Erythroblast (primary cell): ENCODE data around the gene IL13RA1.
"Not testable (repeated sequence)": the region's sequence is repeated elsewhere in the genome, so short reads cannot be mapped to it uniquely, and the experiment has no call there.

Experiments used
- DNase-seq, 2 experiments: peaks; one replicate each; lab custom pipeline; 2025; lab: John Stamatoyannopoulos, UW
- GATA1 ChIP-seq: IDR thresholded peaks from 2 replicates; pipeline ENCODE4 v1.6.1; 2011; ENCODE audit warnings: low read depth, mild to moderate bottlenecking, control low read depth, low read length, moderate library complexity
- POLR2A ChIP-seq: IDR thresholded peaks from 2 replicates; pipeline ENCODE4 v1.6.1; 2011; ENCODE audit warnings: mild to moderate bottlenecking, low read length

Gene IL13RA1

DNA sequence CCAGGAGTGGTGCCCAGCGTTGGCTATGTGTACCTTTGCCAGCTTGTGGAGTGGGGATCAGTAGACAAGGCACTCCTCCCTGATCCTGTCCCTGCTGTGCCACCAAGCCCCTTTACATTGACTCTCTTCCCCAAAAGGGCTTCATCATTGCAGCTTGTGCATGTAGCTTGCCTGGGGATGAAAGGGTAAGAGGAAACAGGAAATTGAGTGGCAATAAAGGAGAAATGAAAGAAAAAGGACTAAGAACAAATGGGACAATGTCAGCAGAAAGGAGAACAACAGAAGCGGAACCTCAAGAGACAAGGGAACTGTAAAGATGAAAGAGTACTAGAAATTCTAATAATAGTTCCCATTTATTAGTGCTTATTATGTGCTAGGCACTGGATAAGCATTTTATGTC lies 8.7 kb upstream of the IL13RA1 start:
- TF ChIP-seq GATA1 (no peak), POLR2A (no peak)
- no peak for DNase-seq

DNA sequence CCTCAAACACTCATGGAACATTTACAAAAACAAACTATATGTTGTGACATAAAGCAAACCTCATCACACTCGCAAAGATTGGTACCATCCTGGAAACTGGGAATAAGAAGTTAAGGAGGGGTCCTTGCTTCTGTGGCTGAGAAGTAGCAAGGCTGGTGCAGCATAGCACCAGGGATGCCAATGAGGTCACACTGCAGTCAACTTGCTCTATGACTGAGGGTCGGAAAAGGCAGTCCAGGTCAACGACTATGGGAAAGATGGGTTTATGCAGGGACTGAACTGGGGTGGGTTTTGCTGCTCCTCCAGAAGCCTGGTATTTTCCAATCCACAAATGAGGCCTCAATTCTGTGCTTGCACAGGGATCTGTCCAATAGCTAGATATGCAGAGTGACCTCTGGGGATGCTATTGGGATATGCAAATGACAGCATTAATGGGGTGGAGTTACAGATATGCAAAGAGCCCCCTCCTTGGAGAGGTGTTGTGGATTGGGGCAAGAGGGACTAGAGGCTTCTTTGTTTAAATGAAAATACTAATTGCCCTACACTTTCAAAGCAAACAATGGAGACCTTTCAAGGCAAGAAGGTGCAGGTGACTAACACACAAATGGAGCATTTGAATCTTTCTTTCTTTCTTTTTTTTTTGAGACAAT lies 7.2 kb upstream of the IL13RA1 start:
- TF ChIP-seq POLR2A (no peak), GATA1 (no peak)
- DNase-seq = no peak

DNA sequence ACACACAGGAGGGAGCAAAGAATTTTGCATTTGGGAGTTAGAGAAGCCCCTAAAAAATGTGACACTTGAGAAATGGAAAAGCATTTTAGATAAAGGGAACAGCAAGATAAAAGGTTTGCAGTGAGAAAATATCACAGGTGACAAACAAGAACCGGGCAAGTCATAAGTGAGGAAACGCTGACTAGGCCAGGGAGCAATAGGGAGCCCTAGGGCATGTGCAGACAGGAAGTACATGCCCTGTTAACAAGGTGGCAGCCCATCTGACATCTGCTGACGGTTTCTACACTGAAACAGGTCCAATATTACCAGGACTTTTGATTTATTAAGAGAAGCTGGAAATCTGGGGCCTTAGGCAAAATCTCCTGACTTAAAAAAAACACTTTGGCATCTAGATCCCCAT lies 4.0 kb upstream of the IL13RA1 start:
- TF ChIP-seq POLR2A (no peak), GATA1 (no peak)
- no peak for DNase-seq

DNA sequence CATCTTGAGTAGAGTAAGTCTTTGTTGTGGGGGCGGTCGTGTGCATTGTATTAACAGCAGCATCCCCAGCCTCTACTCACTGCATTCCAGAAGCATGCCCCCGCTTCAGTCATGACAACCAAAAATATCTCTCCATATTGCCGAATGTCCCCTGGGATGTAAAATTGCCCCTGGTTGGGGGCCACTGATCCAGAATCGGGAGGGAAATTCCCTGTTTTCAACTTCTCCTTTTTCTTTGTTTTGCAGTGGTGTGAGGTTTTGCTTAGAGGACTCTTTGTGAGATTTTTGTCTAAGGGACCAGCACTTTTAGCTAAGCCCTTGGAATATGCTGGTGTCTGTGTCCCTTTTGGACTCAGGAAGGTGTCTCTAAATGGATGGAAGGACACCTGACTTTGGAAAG lies 3.0 kb upstream of the IL13RA1 start:
- TF ChIP-seq POLR2A (no peak), GATA1 (no peak)
- no peak for DNase-seq

DNA sequence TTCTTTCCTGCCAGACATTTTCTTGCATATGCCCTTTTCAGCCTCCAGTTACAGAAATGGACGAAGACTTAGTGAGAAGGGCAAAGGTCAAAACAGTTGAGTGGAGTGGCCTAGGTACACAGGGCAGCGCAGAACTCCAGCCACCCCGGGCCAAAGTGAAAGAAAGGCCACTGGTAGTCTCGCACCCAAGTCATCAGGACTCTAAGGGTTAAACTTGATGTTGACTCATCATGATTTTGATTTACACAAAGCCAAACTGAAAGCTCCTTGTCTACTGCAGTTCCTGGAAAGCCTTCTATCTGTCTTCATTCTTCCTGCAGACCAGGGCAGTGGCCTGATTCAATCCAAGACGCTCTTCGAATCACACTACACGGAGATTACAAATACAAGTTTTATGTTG lies 2.6 kb upstream of the IL13RA1 start:
- DNase-seq = no peak
- no peak for TF ChIP-seq POLR2A
- TF ChIP-seq GATA1 = no peak

DNA sequence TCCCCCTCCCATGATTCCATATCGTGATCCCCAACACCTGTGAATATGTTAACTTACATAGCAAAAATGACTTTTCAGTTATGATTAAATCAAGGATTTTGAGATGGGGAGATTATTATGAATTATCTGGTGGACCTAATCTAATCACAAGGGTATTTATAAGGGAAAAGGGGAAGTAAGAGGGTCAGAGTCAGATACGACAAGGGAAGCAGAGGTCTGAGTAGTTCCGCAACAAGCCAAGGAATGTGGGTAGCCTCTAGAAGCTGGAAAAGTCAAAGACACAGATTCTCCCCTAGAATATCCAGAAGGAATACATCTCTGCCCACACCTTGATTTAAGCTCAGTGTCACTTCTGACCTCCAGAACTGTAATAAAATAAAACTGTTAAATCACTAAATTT lies 1.0 kb upstream of the IL13RA1 start:
- no peak for DNase-seq
- TF ChIP-seq GATA1 (no peak), POLR2A (no peak)

DNA sequence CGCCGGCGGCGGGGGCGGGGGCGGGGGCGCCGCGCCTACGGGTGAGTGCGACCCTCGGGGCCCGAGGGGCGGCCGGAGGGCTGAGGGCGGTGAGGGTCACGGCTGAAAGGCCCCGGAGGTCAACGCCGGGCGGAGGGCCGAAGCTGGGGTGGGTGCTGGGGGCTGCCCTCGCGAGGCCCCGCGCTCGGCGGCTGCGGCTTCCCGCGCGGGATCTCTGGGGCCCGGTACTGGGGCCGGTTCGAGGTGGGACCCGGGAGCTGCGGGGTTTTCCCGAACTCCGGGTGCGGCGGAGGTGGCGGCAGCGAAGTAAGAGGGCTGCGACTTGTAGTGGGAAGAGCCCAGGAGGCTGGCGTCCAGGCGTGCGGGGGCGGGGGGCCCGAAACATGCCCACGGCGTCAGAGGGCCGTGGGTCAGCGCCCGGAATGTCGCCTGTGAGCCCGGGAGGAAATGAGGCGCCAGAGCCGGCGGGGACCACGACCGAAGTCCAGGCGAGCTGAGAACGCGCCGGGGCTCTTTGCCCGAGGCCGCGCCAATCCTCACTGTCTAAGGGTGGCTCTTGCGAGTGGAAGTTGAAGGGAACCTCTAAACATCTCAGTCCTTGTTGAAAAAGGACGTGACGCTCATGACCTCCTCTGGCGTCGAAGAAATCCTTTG lies 407 bp downstream of the IL13RA1 start:
- TF ChIP-seq GATA1 (no peak), POLR2A (no peak)
- no peak for DNase-seq

DNA sequence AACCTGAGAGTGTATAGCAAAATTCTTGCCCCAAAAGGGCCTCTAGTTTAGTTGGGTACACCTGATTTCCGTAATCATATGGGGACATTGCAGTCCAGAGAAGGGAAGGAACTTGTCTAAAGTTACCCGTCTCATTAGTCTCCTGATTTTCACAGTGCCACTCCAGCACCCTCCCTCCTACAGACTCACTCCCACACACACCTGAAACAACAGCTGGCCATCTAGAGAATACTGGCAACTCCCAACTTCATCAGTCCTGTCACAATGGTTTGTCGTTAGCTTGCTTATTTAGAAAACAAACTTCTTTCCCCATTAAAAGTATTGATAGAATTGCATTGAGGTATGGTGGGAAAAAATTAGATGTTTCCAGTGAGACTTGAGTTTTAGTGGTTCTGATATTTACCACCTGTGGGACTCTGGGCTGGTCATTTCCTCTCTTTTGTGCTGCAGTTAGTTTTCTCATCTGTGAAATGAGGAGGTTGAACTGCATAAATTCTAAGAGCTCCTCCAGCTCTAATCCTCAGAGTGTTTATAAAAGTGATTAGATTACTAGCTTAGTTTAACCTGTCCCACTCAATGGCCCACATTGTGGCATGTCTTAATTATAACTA lies 1.7 kb downstream of the IL13RA1 start:
- no peak for TF ChIP-seq GATA1
- TF ChIP-seq POLR2A = no peak
- no peak for DNase-seq

DNA sequence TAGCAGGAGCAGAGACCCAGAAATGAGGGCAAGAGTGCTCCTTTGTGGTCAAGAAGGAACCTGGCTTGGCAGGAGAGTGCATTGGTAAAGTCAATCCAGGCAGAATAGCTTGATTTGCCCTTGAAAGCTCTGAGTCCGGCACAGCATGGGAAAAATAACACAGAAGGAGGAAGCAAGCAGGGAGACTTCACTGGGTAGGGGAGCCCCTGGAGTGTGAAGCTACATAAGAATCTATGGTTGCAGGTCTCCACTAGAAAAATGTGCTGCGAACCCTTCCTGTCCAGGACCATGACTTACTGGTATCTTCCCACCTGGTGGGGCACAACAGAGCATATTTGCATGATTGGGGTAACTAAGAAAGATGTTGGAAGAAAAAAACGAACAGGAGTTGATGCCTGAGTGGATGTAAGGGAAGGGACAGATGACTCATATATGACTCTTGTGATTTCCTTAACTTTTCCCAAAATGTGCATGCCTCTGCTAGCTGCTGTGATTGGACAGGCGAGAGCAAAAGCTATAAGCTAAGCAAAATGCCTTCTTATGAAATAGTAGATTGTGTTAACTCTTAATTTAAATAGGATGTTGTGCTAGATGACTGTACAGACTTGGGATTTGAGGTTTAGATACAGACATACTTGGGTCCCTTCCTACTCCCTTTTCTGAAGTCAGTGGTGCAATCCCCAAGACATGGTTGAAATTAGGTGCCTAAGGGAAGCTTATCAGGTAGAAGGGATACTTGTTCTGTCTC lies 3.3 kb downstream of the IL13RA1 start:
- DNase-seq = no peak

DNA sequence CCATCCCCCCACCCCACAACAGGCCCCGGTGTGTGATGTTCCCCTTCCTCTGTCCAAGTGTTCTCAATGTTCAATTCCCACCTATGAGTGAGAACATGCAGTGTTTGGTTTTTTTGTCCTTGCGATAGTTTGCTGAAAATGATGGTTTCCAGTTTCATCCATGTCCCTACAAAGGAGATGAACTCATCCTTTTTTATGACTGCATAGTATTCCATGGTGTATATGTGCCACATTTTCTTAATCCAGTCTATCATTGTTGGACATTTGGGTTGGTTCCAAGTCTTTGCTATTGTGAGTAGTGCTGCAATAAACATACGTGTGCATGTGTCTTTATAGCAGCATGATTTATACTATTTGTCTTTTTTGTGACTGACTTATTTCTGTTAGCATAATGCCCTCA lies 5.1 kb downstream of the IL13RA1 start:
- not testable (repeated sequence) for DNase-seq

More for the DNA sequence above, 3.3 kb downstream of the IL13RA1 start:
- TF ChIP-seq GATA1 (no peak), POLR2A (no peak)

DNA sequence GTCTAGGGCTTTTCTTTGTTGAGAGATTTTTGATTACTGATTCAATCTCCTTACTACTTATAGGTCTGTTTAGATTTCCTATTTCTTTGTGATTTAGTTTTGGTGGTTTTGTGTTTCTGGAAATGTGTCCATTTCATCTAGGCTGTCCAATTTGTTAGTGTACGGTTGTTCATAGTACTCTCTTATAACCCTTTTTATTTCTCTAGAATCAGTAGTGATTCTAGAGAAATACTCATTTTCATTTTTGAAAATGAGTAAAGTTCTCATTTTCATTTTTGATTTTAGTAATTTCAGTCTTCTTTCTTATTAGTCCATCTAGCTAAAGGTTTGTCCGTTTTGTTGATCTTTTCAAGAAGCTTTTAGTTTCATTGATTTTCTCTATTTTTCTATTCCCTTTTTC lies 7.5 kb downstream of the IL13RA1 start:
- TF ChIP-seq POLR2A (no peak), GATA1 (no peak)

DNA sequence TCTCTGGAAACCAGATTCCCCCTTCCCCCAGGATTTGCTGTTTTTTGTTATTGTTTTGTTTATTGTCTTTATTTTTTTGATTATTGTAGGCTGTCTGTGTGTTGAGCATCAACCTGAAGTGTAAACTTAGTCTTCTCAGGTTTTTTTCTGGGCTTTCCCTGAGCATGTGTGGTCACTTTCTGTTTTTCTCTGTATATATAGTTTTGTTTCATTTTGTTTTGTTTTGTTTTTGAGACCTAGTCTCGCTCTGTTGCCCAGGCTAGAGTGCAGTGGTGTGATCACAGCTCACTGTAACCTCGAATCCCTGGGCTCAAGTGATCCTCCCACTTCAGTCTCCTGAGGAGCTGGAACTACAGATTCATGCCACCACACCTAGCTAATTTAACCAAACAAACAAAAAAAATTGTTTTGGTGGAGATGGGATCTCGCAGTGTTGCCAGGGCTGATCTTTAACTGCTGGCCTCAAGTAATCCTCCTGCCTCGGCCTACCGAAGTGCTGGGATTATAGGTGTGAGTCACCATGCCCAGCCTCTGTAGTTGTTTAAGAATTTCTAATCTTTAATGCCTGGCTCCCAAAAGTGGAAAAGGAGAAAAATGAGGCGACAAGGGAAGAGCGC lies 9.1 kb downstream of the IL13RA1 start:
- TF ChIP-seq GATA1 (no peak), POLR2A (no peak)
- DNase-seq = no peak

More for the DNA sequence above, 7.5 kb downstream of the IL13RA1 start:
- no peak for DNase-seq

DNA sequence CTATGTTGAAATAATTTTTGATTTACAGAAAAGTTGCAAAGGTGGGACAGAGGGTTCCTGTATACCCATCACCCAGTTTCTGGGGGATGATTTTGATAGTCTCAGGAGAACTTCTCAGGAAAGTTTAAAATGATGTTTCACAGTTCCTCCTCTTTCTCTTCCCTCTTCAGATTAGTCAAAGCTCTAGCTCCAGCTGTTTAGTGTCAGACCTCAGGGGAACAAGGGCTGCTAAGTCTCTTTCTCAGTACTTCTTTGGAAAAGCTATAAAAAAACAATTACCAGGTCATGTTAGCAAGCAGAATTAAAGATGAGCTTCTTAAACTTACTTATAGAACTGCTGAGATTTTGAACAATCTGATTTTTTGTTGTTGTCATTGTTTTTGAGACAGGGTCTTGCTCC lies 12.2 kb downstream of the IL13RA1 start:
- no peak for DNase-seq
- TF ChIP-seq GATA1 (no peak), POLR2A (no peak)

DNA sequence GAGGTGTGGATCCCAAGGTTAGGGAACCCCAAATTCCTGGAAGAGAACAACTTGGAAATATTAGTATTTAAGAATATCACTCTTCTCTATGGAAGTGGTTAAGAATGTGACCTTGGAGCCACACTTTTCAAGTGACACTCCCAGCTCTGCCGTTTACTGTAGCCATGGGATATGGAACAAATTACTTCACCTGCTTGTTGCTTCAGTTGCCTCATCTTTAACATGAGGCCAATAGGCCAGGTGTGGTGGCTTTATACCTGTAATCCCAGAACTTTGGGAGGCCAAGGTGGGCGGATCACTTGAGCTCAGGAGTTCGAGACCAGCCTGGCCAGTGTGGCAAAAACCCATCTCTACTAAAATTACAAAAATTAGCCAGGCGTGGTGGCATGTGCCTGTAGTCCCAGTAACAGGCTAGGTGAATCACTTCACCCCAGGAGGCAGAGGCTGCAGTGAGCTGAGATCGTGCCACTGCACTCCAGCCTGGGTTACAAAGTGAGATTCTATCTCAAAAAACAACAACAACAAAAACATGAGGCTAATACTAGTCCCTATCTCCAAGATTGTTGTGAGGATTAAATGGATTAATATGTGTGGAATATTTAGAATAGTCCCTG lies 13.0 kb downstream of the IL13RA1 start:
- no peak for DNase-seq
- no peak for TF ChIP-seq GATA1
- TF ChIP-seq POLR2A = no peak
